GM12875 (cell line): ENCODE data around the gene POLR2A.
A peak's percentile ranks its signal among the peaks of the same experiment; 100 is the strongest.
"Not testable (repeated sequence)": the region's sequence is repeated elsewhere in the genome, so short reads cannot be mapped to it uniquely, and the experiment has no call there.

ENCODE experiments used
- H3K4me3 ChIP-seq: one replicate; pipeline ENCODE4 v1.5.1; 2011; ENCODE audit warnings: low read depth, low read length, control low read depth
- TF ChIP-seq, protein P1 (sequence below): IDR thresholded peaks from 2 replicates; pipeline ENCODE4 v1.5.1; 2011; ENCODE audit warnings: low read depth, mild to moderate bottlenecking, control low read depth, inconsistent platforms, low read length, moderate library complexity, borderline replicate concordance; ENCODE audit not compliant: insufficient read depth

Gene POLR2A

DNA sequence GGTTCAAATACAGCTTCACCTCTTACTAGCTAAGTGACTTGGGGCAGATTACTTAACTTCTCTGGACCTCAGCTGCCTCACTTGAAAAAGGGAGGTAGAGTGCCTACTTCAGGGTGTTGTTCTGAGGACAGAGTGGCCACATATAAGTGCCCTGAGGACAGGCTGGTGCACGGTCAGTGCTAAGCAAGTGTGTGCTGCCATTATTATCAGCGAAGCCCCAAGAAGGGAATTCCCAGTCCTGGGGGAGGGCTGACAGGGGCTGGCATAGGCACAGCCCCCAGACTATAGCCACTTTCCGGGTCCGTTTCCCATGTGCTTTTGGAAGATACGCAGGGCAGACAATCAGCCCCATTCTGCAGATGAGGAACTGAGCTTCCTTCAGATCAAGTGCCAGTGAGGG lies 7.2 kb upstream of the POLR2A start:
- no peak overlapping the region for H3K4me3 ChIP-seq
- TF ChIP-seq, protein P1, sequence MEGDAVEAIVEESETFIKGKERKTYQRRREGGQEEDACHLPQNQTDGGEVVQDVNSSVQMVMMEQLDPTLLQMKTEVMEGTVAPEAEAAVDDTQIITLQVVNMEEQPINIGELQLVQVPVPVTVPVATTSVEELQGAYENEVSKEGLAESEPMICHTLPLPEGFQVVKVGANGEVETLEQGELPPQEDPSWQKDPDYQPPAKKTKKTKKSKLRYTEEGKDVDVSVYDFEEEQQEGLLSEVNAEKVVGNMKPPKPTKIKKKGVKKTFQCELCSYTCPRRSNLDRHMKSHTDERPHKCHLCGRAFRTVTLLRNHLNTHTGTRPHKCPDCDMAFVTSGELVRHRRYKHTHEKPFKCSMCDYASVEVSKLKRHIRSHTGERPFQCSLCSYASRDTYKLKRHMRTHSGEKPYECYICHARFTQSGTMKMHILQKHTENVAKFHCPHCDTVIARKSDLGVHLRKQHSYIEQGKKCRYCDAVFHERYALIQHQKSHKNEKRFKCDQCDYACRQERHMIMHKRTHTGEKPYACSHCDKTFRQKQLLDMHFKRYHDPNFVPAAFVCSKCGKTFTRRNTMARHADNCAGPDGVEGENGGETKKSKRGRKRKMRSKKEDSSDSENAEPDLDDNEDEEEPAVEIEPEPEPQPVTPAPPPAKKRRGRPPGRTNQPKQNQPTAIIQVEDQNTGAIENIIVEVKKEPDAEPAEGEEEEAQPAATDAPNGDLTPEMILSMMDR: no peak

DNA sequence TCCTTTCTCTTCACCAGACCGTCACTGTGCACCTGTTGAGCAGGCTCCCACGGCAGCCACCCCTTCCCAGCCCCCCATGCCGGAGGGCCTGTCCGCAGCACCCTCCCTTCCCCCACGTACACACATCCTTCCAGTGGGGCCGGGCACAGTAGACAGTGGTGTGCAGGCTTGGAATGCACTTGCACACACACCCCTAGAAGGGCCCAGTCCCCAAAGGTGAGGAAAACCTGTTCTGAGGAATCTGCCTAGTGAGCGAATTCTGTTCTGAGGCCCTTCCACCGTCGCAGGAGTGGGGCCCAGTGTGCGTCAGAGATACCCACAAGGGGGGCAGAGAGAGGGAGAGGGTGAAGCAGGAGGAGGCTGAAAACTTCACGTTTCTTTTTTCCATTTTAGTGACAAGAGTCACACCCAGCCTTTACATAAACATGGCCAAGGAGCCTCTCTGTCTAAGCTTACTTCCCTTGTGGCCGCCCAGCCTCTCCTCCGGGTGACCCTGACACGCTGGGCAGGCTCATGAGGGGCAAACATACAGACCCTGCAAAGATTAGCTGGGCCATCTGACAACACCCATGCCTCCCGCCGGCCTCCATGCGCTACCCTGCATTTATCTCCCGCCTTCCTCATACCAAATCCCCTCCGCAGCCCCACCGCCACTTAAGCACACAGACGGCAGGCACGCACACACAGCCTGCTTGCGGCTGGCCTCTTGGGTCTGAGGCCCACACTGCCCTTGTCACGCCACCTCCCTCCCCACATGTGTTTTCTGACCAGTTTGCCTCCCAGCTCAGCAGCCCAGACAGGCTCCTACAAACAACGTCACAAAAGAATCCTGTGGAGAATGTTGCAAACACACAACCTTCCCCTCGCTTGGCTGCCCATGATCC lies 6.5 kb upstream of the POLR2A start:
- TF ChIP-seq, protein P1: no peak
- no peak overlapping the region for H3K4me3 ChIP-seq

DNA sequence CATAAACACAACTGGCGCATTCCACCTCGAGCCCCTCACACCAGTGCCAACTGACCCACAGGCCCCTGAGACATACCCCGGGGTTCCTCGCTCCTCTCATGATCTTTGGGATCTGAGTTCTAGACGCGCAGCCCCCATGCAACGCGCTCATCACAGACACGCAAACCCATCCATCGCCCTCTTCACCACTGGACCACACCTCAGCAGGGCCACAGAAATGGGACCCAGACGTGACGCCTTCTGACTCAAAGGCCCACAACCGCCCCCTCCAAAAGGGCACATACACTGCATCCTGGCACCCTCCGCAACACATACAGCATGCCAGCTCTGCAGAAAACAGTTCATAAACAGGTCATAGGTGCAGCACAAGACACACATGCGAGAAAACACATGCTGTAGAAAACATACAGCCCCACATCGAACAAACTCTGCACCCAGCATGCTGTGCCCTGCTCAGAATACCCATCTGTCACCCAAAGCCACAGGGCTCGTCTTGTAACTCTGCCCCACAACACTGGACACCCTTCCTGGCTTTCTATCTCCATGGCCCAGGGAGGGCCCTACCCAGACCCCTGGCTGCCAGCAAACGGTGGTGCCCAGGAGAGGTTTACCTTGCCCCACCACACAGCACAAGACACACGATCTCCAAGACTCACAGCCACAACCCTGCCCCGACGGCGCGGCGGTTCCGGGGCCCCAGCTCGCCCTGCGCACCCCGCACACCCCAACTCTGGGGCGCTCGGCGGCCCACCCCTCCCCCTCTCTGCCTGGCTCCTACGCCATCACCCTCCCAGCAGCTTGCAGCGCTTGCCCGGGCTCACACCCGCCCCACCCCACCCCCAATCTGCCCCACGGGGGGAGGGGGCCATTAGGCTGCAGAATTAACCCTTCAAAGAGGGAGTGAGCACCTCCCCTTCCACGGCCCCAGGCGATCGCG lies 5.6 kb upstream of the POLR2A start:
- TF ChIP-seq, protein P1: no peak
- peak overlapping the region; percentile 80 for H3K4me3 ChIP-seq

DNA sequence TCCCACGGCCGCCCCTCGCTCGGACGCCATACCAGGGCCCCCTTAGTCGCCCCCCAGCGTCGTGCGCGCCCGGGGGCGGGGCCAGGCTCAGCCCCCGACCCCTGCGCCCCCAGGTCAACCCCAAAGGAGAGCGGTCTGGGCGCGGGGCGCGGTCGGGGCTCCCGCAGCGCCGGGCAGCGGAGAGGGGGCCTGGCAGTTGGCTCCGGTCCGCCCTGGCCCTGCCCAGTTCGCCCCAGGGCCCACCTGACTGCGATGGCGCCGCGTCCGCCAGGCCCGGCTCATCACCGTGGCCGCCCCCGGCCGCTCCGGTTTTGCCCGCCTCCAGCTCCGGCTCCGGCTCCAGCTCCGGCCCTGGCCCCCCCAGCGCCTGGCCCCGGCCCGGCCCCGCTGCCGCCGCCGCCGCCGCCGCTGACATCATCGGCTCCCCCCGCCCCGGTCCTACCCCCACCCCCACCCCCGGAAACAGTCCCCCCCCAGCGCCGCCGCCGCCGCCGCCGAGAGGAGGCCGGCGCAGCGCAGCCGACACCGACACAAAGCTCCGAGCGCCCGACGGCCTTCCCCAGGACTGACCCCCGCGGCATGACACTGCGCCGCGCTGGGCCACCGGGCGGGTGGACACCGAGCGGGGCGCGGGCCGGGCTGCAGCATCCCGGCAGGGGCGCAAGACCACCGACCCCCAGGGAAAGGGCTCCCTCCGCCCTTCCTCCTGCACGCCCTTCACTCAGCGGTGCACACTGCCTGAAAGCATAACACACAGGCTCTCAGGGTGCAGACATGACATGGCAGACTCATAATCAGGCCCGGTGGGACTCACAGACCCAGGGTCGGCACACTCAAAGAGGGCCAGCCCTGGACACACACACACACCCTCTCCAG lies 4.7 kb upstream of the POLR2A start, which contains the start of gene ZBTB4:
ZBTB4 (minus strand) TSS at position 419 of the 876 bp plus-strand sequence. CDS start 12,830 bp downstream, outside the sequence.
- TF ChIP-seq, protein P1: no peak

DNA sequence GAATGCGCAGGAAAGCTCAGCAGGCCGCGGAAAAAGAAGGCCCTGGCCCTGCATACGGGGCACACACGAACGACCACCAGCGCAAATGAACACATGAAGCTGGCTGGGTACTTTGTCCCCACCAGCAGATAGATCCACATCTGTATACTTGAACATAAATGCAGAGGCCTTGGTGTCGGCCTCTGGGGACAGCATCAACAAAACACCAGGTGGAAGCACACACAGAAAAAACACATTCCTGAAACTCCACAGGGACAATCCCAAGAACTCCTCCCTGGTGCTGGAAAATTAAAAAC lies 4.1 kb upstream of the POLR2A start:
- H3K4me3 ChIP-seq: peak overlapping the region; percentile 80
- TF ChIP-seq, protein P1: no peak

More for the DNA sequence above, 4.7 kb upstream of the POLR2A start, which contains the start of gene ZBTB4:
- peak within 1 kb of the TSS; percentile 80 for H3K4me3 ChIP-seq

DNA sequence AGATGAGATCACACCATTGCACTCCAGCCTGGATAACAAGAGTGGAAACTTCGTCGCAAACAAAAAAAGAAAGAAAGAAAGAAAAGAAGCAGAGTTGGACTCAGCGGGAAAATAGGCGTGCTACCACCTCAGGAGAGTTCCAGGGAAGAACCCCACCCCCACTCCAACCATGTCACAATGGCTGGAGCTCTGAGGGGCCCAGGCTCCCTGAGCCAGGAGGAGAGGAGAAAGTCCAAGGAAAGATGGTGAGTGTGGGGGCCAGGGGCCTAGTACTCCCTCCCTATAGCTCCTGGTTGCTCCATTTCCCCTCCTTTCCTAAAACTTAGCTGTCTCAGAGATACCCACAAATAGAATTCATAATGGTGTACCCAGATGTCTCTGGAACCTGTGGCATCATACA lies 2.9 kb upstream of the POLR2A start, which contains the start of gene SLC35G6:
SLC35G6 (plus strand) TSS at position 172 of the 400 bp plus-strand sequence; CDS start at position 243, 71 bp downstream.
- H3K4me3 ChIP-seq: not testable (repeated sequence)

DNA sequence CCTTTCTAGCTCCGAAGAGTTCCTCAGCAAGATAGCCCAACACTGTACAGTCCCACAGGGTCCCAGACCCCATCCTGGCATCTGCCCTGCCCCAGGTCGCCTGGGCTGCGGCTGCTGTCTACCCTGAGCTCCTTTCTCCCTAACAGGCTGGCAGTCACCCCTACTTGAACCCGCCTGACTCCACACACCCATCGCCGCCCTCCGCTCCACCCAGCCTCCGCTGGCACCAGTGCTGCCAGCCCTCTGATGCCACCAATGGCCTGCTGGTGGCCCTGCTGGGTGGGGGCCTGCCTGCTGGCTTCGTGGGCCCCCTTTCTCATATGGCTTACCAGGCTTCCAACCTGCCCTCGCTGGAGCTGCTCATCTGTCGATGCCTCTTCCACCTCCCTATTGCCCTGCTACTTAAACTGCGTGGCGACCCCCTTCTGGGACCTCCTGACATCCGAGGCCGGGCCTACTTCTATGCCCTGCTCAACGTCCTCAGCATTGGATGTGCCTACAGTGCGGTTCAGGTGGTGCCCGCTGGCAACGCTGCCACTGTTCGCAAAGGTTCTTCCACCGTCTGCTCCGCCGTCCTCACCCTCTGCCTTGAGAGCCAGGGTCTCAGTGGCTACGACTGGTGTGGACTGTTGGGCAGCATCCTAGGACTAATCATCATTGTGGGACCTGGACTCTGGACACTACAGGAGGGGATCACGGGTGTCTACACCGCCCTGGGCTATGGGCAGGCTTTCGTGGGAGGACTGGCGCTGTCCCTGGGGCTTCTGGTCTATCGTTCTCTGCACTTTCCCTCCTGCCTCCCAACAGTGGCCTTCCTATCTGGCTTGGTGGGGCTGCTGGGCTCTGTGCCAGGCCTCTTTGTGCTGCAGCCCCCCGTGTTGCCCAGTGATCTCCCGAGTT lies 2.1 kb upstream of the POLR2A start:
- not testable (repeated sequence) for H3K4me3 ChIP-seq

DNA sequence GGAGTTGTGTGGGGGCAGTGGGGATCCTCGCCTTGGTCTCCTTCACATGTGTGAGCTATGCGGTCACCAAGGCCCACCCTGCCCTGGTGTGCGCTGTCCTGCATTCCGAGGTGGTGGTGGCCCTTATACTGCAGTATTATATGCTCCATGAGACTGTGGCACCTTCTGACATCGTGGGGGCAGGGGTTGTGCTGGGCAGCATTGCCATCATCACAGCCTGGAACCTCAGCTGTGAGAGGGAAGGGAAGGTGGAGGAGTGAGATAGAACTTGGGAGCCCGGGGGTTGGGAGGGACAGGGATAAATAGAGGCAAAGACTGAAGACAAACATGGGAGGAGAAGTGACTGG lies 1.5 kb upstream of the POLR2A start:
- peak overlapping the region; percentile 74 for H3K4me3 ChIP-seq
